Measurements from ENCODE around the gene IL1RN. TPM values are rescaled to one million over a fixed set of nuclear protein-coding genes. Genes with fewer than 3 reads are reported as not detected.

The IL1RN gene
- polyA plus RNA-seq, 1 donor from 2014 or later = not detected

DNA sequence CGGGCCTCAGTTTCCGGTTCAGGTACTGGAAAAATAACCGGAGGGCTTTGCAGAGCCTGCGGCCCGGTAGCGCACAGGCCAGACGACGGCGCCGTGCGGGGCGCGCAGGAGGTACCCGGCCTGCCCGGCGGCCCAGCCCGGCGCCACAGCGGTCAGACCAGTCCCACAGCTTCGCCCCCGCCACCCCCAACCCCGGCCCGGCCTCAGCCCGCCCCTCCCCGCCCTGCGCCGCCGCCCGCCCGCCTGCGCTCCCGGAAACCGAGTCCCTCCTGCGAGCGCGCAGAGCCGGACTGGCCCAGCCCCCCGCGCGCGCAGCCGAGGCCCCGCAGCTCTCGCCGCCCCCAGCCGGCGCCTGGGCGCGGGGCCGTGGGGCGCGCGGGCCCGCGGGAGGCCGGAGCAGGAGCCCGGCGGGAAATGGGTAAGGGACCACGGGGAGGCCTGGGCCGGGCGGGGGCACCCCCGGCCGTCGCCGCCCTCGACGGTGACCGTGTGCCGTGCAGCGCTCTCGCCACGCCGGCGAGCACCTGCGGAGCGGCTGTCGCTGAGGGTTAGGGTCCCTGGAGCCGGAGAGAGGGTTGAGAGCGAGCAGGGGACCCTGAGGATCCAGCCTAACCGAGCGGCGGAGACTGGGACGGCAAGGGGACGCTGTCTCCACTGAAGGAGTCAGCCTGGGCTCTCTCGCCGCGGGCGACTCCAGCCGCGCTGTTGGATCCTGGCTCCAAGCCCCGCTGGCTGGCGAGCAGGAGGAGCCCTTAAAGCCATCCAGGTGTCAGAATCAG, 29.9 kb downstream of the IL1RN start:
- Histone ChIP-seq H3K79me2 (replicated peaks; ENCODE audit: insufficient read depth, low read length) (no peaks in the 10 kb centered on the region), H3K9me3 (ENCODE audit: low read length) (no peaks in the 10 kb centered on the region), H4K20me1 (ENCODE audit: insufficient read depth) (no peaks in the 10 kb centered on the region), H3K9ac (ENCODE audit: low read length) (peak overlapping the region; percentile 50), H3K36me3 (ENCODE audit: insufficient read depth, low read length) (no peaks in the 10 kb centered on the region), H3F3A (ENCODE audit: insufficient read depth, low read length, poor library complexity, severe bottlenecking) (peaks cover 4% of the 10 kb centered on the region), H3K4me2 (ENCODE audit: low read length) (no peak overlapping the region), H3K27ac (ENCODE audit: low read length) (no peak overlapping the region), H3K9me2 (ENCODE audit: insufficient read depth, low read length) (no peaks in the 10 kb centered on the region), H2AFZ (ENCODE audit: low read depth, low read length) (no peak overlapping the region), H3K4me3 (ENCODE audit: low read length) (peak overlapping the region; percentile 65), H3K27me3 (ENCODE audit: insufficient read depth, low read depth, low read length) (peaks cover 23% of the 10 kb centered on the region)
- TF ChIP-seq EZH2 (IDR thresholded peaks at IDR 0.05; ENCODE audit: borderline replicate concordance, insufficient read depth, low read length, poor library complexity, severe bottlenecking) (no peak), SMC3 (conservative IDR thresholded peaks at IDR 0.05; ENCODE audit: poor library complexity) (no peak), POLR2AphosphoS5 (IDR thresholded peaks at IDR 0.05) (no peak), TAF1 (IDR thresholded peaks at IDR 0.05; ENCODE audit: low read depth) (no peak), MXI1 (conservative IDR thresholded peaks at IDR 0.05; ENCODE audit: poor library complexity, severe bottlenecking) (no peak), EP300 (conservative IDR thresholded peaks at IDR 0.05; ENCODE audit: poor library complexity, severe bottlenecking) (no peak), RAD21 (conservative IDR thresholded peaks at IDR 0.05) (no peak)
- TF ChIP-seq, protein P1, sequence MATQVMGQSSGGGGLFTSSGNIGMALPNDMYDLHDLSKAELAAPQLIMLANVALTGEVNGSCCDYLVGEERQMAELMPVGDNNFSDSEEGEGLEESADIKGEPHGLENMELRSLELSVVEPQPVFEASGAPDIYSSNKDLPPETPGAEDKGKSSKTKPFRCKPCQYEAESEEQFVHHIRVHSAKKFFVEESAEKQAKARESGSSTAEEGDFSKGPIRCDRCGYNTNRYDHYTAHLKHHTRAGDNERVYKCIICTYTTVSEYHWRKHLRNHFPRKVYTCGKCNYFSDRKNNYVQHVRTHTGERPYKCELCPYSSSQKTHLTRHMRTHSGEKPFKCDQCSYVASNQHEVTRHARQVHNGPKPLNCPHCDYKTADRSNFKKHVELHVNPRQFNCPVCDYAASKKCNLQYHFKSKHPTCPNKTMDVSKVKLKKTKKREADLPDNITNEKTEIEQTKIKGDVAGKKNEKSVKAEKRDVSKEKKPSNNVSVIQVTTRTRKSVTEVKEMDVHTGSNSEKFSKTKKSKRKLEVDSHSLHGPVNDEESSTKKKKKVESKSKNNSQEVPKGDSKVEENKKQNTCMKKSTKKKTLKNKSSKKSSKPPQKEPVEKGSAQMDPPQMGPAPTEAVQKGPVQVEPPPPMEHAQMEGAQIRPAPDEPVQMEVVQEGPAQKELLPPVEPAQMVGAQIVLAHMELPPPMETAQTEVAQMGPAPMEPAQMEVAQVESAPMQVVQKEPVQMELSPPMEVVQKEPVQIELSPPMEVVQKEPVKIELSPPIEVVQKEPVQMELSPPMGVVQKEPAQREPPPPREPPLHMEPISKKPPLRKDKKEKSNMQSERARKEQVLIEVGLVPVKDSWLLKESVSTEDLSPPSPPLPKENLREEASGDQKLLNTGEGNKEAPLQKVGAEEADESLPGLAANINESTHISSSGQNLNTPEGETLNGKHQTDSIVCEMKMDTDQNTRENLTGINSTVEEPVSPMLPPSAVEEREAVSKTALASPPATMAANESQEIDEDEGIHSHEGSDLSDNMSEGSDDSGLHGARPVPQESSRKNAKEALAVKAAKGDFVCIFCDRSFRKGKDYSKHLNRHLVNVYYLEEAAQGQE (IDR thresholded peaks at IDR 0.05; ENCODE audit: borderline replicate concordance) = no peak
- TF ChIP-seq, protein P2, sequence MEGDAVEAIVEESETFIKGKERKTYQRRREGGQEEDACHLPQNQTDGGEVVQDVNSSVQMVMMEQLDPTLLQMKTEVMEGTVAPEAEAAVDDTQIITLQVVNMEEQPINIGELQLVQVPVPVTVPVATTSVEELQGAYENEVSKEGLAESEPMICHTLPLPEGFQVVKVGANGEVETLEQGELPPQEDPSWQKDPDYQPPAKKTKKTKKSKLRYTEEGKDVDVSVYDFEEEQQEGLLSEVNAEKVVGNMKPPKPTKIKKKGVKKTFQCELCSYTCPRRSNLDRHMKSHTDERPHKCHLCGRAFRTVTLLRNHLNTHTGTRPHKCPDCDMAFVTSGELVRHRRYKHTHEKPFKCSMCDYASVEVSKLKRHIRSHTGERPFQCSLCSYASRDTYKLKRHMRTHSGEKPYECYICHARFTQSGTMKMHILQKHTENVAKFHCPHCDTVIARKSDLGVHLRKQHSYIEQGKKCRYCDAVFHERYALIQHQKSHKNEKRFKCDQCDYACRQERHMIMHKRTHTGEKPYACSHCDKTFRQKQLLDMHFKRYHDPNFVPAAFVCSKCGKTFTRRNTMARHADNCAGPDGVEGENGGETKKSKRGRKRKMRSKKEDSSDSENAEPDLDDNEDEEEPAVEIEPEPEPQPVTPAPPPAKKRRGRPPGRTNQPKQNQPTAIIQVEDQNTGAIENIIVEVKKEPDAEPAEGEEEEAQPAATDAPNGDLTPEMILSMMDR (IDR thresholded peaks at IDR 0.05; ENCODE audit: poor library complexity, severe bottlenecking) = no peak

DNA sequence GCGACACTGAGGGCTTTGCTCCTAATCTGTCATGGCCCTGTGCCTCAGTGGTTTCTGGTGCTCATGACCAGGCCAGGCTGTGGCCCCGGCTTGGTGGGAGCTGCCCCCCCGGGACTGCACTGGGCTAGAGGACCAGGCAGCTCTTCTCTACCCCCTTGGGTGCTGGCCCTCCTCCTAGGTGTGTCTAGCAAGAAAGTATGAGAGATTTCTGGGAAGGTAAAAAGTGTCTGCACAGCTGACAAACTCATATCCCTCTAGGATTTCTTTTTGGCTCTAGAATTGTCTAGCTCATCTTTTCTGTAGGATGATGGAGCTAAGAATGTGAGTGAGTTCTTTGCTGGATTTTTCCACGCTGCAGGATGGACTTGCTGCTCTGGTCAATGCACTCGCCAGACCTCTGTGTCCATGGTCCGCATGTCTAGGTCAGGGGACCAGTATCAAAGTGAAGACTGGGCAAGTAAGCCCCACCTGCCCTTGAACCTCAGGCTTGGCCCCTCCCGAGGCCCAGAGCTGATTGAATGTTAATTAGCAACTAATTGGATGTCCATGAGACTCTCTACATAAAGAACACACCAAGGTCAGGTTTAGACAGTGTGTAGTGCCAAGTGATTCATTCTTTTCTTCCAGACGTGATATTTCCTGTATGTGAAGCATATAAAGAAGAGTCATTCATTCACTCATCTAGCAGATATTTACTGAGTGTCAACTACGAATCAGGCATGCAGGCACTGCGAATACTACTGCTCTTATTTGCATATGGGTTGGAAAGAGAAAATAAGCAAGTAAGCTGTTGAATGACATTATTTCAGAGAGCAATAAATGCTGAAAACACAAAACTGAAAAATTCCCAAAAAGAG, 30.7 kb downstream of the IL1RN start:
- Histone ChIP-seq H3K9me2 (ENCODE audit: insufficient read depth, low read length) (no peaks in the 10 kb centered on the region), H3K36me3 (ENCODE audit: insufficient read depth, low read length) (no peaks in the 10 kb centered on the region), H4K20me1 (ENCODE audit: insufficient read depth) (no peaks in the 10 kb centered on the region), H2AFZ (ENCODE audit: low read depth, low read length) (no peak overlapping the region), H3K27ac (ENCODE audit: low read length) (no peak overlapping the region), H3K4me3 (ENCODE audit: low read length) (peak overlapping the region; percentile 65), H3K9ac (ENCODE audit: low read length) (peak overlapping the region; percentile 50), H3K27me3 (ENCODE audit: insufficient read depth, low read depth, low read length) (peaks cover 23% of the 10 kb centered on the region), H3K79me2 (replicated peaks; ENCODE audit: insufficient read depth, low read length) (no peaks in the 10 kb centered on the region), H3K4me2 (ENCODE audit: low read length) (no peak overlapping the region), H3F3A (ENCODE audit: insufficient read depth, low read length, poor library complexity, severe bottlenecking) (peaks cover 4% of the 10 kb centered on the region), H3K9me3 (ENCODE audit: low read length) (no peaks in the 10 kb centered on the region)
- no peak for TF ChIP-seq EP300 (conservative IDR thresholded peaks at IDR 0.05; ENCODE audit: poor library complexity, severe bottlenecking)
- no peak for TF ChIP-seq EZH2 (IDR thresholded peaks at IDR 0.05; ENCODE audit: borderline replicate concordance, insufficient read depth, low read length, poor library complexity, severe bottlenecking)
- no peak for TF ChIP-seq RAD21 (conservative IDR thresholded peaks at IDR 0.05)
- TF ChIP-seq POLR2AphosphoS5 (IDR thresholded peaks at IDR 0.05) = no peak
- TF ChIP-seq MXI1 (conservative IDR thresholded peaks at IDR 0.05; ENCODE audit: poor library complexity, severe bottlenecking) = no peak
- TF ChIP-seq, protein P2 (IDR thresholded peaks at IDR 0.05; ENCODE audit: poor library complexity, severe bottlenecking) = no peak
- TF ChIP-seq SMC3 (conservative IDR thresholded peaks at IDR 0.05; ENCODE audit: poor library complexity) = no peak
- TF ChIP-seq, protein P1 (IDR thresholded peaks at IDR 0.05; ENCODE audit: borderline replicate concordance) = no peak
- no peak for TF ChIP-seq TAF1 (IDR thresholded peaks at IDR 0.05; ENCODE audit: low read depth)

Data from neural cell (in vitro differentiated cells).